Upper lobe of right lung (tissue), 1 donor: ENCODE data around the gene CEP89. TPM values are rescaled to one million over a fixed set of nuclear protein-coding genes. Genes with fewer than 3 reads are reported as not detected.
"Not testable (repeated sequence)": the region's sequence is repeated elsewhere in the genome, so short reads cannot be mapped to it uniquely, and the experiment has no call there.

Experiments
- ATAC-seq: fragments of 200-7000 bp; cut with Tn5 transposase; one replicate; pipeline ENCODE4 v1.9.1; 2020; ENCODE audit warnings: mild to moderate bottlenecking, moderate library complexity
- DNase-seq: peaks from one replicate; pipeline ENCODE4 v3.0.0-alpha.2; 2020
- H3K27ac ChIP-seq: fragments of 200-600 bp; one replicate; pipeline ENCODE4 v1.8.0; 2022
- H3K27me3 ChIP-seq: fragments of 200-600 bp; one replicate; pipeline ENCODE4 v1.8.0; 2022; ENCODE audit warnings: mild to moderate bottlenecking
- H3K36me3 ChIP-seq: fragments of 200-600 bp; one replicate; pipeline ENCODE4 v1.8.0; 2022
- H3K4me1 ChIP-seq: fragments of 200-600 bp; one replicate; pipeline ENCODE4 v1.8.0; 2022
- H3K4me3 ChIP-seq: fragments of 200-600 bp; one replicate; pipeline ENCODE4 v1.8.0; 2022; ENCODE audit warnings: mild to moderate bottlenecking
- H3K9me3 ChIP-seq: fragments of 200-600 bp; one replicate; pipeline ENCODE4 v1.8.0; 2022
- intact Hi-C: fragments of 100-400 bp; cut with DNase I; formaldehyde crosslinking; loops from one replicate; pipeline ENCODE4 v1.11.0; 2022
- total RNA-seq: library from RNA; stranded (reverse); fragmentation: NEBNext Ultra II Directional; extraction: Animal tissue kit (Norgen Biotek cat#: 25700); gene quantifications from one replicate; pipeline ENCODE4 v1.2.1, GENCODE V29; 2021
- TF ChIP-seq, protein P1 (sequence below): fragments of 200-600 bp; IDR thresholded peaks from one replicate; pipeline ENCODE4 v1.8.0; 2022; ENCODE audit warnings: antibody characterized with exemption
- donor health status: DM: no; HTN: yes; CAD: no; lungs with severe emphysema.

Gene CEP89
- total RNA-seq, 1 donor from 2014 or later = 19.3 TPM

DNA sequence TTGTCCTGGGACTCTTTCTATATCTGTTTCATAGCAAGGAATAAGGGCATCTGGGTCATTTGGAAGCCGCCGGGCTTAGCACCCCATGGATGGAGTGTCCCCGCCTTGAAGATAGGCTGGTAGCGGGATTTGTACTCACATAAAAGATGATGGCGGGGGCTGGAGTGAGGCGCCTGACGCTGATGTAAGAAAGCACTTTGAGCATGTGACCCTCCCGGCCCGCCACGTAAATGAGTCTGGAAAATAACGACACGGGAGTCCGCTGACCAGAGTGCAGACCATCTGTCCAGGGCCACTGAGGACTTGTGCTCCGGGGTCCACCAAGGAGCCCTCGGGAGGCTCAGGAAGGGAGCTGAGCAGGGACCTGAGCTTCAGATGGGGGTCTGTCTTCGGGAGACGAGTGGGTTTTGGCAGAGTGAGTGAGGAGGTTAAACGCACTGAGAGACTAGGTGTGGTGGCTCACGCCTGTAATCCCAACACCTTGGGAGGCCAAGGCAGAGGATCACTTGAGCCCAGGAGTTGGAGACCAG lies 128.0 kb downstream of the CEP89 start:
- intact Hi-C loops = no loop called here
- TF ChIP-seq, protein P1, sequence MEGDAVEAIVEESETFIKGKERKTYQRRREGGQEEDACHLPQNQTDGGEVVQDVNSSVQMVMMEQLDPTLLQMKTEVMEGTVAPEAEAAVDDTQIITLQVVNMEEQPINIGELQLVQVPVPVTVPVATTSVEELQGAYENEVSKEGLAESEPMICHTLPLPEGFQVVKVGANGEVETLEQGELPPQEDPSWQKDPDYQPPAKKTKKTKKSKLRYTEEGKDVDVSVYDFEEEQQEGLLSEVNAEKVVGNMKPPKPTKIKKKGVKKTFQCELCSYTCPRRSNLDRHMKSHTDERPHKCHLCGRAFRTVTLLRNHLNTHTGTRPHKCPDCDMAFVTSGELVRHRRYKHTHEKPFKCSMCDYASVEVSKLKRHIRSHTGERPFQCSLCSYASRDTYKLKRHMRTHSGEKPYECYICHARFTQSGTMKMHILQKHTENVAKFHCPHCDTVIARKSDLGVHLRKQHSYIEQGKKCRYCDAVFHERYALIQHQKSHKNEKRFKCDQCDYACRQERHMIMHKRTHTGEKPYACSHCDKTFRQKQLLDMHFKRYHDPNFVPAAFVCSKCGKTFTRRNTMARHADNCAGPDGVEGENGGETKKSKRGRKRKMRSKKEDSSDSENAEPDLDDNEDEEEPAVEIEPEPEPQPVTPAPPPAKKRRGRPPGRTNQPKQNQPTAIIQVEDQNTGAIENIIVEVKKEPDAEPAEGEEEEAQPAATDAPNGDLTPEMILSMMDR = no peak
- ATAC-seq (no peak), DNase-seq (no peak)
- H3K27me3 ChIP-seq = no peaks in the 10 kb centered on the region
- H3K4me1 ChIP-seq = no peaks in the 10 kb centered on the region
- H3K9me3 ChIP-seq = peaks cover 5% of the 10 kb centered on the region
- no peak overlapping the region for H3K27ac ChIP-seq
- H3K36me3 ChIP-seq = no peaks in the 10 kb centered on the region
- no peak overlapping the region for H3K4me3 ChIP-seq

DNA sequence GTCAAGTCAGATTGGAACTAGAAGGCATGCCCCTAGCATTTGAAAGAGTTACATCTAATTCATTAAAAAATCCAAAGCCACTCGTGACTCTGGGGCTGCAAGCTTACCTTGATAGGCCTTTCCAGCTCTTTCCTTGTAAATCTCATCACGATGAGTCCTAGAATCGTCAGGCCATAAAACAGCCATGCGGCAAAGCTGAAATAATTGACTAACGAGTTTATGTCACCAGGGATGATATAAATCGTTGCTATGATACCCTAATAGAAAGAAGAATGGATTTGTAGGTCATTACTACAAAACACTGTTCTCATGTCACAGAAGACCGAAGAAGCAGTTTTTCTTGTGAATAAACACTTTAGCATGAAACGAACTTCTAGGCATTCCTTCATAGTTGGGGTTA lies 129.7 kb downstream of the CEP89 start:
- H3K4me3 ChIP-seq = no peak overlapping the region
- H3K4me1 ChIP-seq = no peaks in the 10 kb centered on the region
- DNase-seq (no peak), ATAC-seq (no peak)
- intact Hi-C loops = no loop called here
- H3K27ac ChIP-seq = no peak overlapping the region
- peaks cover 5% of the 10 kb centered on the region for H3K9me3 ChIP-seq
- no peaks in the 10 kb centered on the region for H3K36me3 ChIP-seq
- TF ChIP-seq, protein P1 = no peak
- H3K27me3 ChIP-seq = no peaks in the 10 kb centered on the region

DNA sequence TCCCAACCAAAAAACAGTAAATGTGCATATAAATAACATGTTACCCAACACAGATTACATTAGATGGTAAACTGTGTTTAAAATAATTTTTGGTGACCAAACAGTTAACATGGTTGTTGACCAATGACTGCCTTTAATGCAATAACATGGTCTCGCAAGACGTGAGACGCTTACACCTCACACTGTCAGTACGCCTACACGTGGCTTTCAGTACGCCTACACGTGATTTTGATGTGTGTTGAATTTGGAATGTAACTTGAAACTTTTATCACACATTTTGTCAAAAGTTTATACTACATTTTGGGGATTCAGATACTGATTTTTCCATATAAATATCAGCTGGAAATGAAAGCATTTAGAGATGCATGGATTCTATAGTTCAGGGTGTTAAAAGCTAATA lies 134.2 kb downstream of the CEP89 start:
- TF ChIP-seq, protein P1 = no peak
- Histone ChIP-seq H3K27me3 (no peaks in the 10 kb centered on the region), H3K4me1 (no peaks in the 10 kb centered on the region), H3K9me3 (peaks cover 5% of the 10 kb centered on the region), H3K27ac (no peak overlapping the region), H3K36me3 (no peaks in the 10 kb centered on the region), H3K4me3 (no peak overlapping the region)
- ATAC-seq (no peak), DNase-seq (no peak)
- intact Hi-C loops = no loop called here

DNA sequence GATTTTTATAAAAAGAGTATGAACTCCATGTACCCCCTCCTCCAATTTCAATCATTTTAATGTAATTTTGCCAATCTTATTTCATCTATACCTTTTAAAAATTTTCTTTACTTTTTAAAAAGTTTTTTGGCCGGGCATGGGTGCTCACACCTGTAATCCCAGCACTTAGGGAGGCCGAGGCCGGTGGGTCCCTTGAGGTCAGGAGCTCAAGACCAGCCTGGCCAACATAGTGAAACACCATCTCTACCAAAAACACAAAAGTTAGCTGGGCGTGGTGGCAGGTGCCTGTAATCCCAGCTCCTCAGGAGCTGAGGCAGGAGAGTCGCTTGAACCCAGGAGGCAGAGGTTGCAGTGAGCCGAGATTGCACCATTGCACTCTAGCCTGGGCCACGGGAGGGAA lies 138.4 kb downstream of the CEP89 start:
- ATAC-seq, H3K4me3 ChIP-seq, intact Hi-C loops, H3K27me3 ChIP-seq, H3K9me3 ChIP-seq, H3K4me1 ChIP-seq, H3K36me3 ChIP-seq, H3K27ac ChIP-seq, DNase-seq: not testable (repeated sequence)

DNA sequence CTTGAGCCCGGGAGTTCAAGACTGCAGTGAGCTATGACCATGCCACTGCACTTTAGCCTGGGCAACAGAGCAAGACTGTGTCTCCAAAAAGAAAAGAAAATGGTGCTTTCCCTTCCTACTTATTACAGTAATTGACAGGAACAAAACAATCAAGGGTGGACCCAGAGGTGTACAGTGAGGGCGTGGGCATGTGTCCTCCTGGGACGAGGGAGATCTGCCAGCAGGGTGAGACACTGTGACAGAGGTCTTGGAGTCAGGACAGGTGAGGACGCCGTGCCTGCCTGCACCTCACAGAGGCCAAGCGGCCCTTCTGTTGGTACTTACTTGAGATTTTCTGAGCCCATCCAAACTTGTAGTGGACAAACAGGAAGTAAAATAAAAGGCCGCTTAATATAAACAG lies 138.9 kb downstream of the CEP89 start:
- H3K9me3 ChIP-seq, DNase-seq, H3K4me3 ChIP-seq, H3K27ac ChIP-seq, H3K27me3 ChIP-seq, H3K4me1 ChIP-seq, intact Hi-C loops, ATAC-seq, H3K36me3 ChIP-seq: not testable (repeated sequence)

DNA sequence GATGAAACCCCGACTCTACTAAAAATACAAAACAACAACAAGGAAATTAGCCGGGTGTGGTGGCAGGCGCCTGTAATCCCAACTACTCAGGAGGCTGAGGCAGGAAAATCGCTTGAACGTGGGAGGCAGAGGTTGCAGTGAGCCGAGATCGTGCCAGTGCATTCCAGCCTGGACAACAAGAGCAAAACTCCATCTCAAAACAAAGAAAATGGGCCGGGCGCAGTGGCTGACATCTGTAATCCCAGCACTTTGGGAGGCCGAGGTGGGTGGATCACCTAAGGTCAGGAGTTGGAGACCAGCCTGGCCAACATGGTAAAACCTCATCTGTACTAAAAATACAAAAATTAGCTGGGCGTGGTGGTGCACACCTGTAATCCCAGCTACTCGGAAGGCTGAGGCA lies 139.7 kb downstream of the CEP89 start:
- H3K4me3 ChIP-seq, intact Hi-C loops, H3K9me3 ChIP-seq, H3K27ac ChIP-seq, H3K27me3 ChIP-seq, ATAC-seq, H3K36me3 ChIP-seq, H3K4me1 ChIP-seq, DNase-seq: not testable (repeated sequence)

DNA sequence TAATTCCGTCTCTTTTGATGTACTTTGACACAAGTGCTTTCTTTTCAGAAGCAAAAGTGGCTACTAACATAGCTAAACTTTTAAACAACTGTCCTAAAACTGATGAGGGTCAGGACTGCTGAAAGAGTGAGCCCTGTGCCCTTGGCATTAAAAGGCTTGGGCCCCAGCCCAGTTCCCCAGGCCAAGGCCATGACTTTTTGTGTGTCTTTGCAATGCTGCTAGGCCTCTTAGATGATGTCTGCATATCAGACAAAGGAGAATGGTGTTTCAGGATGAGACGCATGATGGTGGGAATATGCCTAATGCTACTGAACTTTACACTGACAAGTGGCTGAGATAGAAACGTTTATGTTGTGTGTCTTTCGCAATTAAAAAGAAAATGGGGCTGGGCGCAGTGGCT lies 140.1 kb downstream of the CEP89 start:
- Histone ChIP-seq H3K27ac (no peak overlapping the region), H3K4me3 (no peak overlapping the region), H3K36me3 (no peaks in the 10 kb centered on the region), H3K4me1 (no peaks in the 10 kb centered on the region), H3K9me3 (no peaks in the 10 kb centered on the region), H3K27me3 (no peaks in the 10 kb centered on the region)
- ATAC-seq (no peak), DNase-seq (no peak)
- TF ChIP-seq, protein P1 = no peak
- intact Hi-C loops = no loop called here
